Stimulated activated CD8-positive, alpha-beta memory T cell treated with anti-CD3 and anti-CD28 coated beads, Interleukin-7, amount 100 ng/mL, for 4 hours (primary cell): ENCODE measurements around the gene RAB30.

Experiments
- DNase-seq, 2 donors: peaks; one replicate each; pipeline ENCODE4 v3.0.0-alpha.2; 2020; ENCODE audit warnings: low read depth in 2 of 2

Gene RAB30

DNA sequence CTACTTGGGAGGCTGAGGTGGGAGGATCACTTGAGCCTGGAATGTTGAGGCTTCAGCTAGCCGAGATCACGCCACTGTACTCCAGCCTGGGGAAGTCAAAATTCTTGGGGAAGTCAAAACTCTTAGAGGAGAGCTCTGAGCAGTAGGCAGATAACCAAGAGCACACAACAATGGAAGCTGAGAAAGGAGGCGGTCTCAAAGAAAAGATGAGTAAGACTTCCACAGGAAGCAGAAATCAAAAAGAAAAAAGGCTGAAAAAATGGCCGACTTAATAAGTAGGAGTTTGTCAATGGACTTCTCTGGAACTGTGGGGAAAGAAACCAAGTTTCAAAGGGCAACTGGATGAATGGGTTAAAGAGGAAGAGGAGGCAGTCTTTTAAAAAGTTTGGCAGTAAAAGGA is 32.1 kb downstream of the RAB30 start:
- DNase-seq, result no peak

DNA sequence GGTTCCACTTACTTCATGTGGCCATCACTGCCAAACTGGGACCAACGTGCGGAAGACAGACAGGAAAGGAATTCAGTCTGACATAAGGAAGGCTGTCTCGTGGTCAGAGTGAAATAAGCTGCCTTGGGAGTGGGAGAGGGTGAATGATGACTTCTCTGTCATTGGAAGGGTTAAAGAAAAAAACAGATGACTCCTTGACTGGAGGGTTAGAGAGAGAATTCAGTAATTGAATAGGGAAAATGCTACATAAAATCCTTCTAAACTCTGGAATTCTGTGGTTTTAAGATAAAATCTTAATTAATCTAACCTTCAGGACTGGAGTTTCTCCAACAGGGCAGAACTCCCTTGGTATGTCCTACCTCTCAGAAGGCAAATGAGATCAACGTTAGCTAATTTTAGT is 33.8 kb downstream of the RAB30 start:
- DNase-seq, result no peak

DNA sequence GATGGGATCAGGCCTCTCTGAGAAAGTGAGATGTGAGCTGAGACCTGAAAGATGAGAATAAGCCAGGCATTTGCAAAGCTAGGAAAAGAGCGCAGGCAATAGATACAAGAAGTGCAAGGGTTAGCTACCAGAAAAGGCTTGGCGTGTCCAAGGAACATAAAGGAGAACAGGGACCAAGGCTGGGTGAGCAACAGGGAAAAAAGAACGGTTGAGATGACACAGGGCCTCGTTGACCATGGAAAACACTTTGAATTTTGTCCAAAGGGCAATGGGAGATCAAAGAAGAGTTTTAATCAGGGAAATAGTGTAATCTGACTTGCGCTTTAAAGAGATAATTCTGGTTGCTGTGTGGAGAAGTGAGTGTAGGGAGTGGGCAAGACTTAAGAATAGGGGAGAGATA is 35.0 kb downstream of the RAB30 start:
- DNase-seq, result no peak

DNA sequence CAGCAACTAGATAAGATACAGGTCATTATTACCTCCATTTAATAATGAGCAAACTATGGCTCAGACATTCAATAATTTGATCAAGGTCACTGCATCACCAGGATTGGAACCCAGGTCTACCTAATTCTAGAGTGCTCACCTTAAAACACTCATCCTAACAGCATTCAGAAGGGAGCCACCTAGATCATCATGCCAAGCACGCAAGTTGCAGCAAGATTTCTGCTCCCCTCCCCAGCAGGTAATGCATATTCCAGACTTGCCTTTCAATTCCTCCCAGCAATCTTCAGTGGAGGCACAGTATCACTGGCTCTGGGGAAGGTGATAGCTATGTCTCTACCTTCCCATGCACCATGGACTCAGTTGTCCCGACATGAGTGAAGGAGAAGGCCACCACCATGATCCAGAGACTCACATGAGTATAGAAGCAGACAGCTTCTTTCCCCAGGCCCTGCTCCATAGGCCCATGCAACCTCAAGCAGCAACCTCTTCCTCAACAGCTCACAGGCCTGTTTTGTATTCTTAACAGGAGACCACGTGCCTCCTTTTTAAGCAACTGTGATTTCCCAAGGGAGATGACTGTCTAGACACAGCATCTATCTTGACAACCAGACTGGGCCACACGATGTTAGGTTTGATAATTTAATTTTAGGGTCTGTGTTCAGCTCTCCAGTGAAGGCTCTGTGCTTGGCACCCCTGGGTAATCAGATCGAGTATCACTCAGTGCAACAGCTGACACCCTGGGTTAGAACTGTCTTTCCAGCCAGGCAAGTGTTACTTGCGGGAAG is 36.4 kb downstream of the RAB30 start:
- DNase-seq, result no peak

DNA sequence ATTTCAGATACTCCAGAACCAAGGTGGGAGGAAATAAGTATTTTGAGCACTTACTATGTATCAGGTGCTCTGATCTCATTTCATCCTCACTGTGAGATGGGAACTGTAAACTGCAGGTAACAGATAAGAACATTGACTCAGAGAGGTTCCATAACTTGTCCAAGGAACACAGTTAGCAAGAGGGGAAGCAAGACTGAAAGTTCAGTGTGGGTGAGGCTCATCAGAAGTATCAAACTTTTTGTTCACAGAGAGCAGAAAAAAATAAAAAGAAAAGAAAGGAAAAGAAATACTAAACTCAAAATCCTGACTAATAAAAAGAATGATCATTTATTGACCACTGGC is 37.1 kb downstream of the RAB30 start:
- no peak for DNase-seq

DNA sequence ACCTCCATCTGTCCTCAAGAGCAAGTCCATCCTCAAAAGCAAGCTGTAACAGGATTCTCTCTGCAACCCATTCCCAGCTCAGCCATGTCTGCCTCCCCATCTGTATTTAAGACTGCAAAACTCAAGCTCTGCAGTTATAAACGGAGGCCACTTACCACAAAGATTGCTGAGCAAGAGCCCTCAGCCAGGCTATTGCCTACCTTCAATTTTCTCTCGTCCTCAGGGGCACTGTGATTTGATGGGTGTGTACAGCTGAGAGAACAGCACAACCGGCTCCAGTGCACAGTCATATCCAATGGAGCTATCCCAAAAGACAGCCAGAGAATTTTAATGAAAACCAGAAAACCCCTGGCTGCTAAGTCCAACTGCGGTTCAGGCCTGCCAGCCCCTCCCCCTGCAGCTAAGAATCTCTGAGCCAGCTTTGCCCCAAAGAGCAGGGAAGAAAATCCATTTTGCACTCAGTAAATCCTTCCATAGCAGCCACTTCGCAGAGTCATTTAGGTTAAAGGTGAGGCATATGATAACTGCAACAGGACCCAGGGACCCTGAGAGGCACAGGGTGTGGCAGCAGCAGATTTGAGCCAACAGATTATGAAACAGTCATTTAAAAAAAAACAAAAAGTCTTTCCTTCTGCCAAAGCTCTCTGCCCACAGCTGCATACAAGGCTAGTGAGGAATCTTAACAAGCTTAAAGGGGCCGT is 37.6 kb downstream of the RAB30 start:
- DNase-seq, result no peak

DNA sequence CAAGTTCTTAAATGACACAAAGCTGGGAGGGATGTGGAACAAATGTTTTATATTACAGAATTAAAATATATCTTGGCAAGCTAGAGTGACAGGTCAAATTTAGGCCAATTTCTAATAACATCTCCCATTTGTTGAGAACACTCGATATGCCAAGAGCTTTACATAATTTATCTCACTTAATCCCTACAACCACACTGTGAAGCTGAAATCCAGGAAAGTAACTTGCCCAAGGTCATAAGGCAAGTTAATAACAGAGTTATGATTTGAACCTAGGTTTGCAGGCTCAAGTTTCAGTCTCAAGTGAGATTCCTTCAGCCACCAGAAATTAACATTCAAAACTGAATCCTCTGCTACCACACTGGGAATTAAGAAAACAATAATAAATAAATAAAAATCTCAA is 38.3 kb downstream of the RAB30 start:
- DNase-seq, result no peak

DNA sequence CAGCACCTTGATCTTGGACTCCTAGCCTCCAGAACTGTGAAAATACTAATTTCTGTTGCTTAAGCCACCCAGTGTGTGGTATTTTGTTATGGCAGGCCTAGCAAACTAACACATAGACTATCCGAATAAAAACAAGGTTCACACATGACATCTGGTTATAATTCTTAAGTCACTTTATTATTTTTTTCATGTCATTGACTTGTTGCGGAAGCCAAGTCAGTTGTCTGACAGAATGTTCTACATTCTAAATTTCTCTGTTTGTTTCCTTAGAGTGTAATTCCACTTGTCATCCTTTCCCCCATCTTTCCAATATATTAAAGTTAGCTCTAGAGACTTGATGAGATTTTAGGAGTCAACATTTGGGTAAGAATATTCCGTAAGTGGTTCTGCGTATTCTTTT is 40.6 kb downstream of the RAB30 start:
- no peak for DNase-seq

DNA sequence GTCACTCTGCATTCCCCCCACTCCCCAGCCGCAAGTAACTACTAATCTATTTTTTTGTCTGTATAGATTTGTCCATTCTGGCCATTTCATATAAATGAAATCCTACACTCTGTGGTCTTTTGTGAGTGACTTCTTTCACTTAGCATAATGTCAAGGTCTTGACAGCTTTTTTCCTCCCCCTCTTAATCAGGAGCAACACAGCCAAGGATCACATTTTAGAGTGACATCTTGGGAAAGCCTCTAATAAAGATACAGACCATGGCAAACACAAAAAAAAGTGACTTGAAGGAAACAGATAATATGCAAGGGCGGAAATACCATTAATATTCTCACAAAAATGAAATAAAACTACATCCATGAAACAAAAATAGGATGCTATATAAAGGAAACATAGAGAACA is 43.9 kb downstream of the RAB30 start:
- no peak for DNase-seq

DNA sequence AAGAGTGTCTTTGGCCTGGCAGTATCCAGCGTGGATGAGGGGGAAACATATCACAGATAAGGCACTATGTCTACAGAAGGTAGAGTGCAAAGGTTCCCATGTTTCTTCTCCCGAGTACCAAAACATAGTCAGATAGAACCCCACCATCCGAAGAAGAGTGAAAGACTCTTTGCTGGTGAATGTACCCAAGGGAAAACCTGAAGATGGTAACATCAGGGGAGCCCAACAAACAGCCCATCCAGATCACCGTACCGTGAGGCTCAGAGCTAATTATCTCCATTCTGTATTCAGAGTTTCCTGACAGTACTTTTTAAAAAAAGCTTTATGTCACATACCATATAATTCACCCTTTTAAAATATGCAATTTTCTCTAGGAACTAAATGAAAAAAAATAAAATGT is 44.4 kb downstream of the RAB30 start:
- DNase-seq, result no peak

DNA sequence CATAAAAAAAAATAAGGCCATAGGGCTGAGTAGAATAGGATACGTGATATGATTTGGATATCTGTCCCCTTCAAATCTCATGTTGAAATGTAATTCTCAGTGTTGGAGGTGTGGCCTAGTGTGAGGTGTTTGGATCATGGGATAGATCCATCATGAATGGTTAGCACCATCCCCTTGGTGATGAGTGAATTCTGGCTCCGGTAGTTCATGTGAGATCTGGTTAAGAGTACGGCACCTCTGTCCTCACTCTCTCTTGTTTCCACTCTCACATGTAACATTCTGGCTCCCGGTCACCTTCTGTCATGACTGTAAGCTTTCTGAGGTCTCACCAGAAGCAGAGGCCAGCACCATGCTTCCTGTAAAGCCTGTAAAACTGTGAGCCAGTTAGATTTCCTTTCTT is 45.5 kb downstream of the RAB30 start:
- no peak for DNase-seq

DNA sequence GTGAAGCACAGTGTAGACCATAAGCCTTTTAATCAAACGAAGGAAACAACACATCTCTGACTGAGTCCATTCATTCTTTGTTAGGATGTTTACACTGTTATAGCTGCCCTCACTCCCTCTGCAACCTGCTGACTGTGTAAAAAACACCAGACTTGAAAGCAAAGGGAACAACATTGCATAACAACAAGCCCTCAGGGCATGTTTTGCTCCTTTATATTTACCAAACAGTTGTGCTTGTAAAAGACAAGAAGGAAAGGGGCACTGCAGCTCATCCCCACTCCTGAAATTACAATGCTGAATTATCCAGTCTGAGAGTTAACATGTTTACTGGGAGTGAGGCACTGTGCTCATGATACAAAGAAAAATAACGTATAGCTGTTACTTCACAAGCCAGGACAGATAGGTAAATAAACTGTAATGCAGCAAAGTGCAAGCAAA is 46.4 kb downstream of the RAB30 start:
- DNase-seq, result no peak

DNA sequence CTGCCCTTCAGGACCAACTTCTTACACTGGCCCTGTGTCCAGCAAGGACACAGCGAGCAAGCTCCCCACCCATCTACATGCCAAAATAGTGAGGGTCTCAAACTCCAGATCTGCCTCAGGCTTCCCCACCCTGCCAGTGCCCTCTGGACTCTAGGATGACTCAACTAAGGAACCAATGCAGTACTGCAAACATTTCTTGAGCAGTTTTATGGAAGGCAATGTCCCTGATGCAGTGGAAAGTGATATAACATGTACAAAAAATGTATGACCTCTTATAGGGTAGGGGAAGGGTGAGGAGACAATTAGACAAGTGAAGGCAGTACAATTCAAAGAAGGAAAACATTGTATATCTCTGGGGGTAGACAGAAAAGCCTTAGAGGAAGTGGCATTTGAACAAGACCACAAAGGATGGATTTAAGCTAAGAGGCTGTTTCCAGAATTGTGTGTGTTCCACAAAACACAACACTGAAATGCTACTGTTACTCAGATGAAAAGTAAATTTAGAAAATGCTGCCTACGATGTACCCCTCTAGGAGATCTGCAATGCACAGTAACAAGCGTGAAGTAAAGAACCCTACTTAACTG is 47.3 kb downstream of the RAB30 start:
- DNase-seq, result no peak

DNA sequence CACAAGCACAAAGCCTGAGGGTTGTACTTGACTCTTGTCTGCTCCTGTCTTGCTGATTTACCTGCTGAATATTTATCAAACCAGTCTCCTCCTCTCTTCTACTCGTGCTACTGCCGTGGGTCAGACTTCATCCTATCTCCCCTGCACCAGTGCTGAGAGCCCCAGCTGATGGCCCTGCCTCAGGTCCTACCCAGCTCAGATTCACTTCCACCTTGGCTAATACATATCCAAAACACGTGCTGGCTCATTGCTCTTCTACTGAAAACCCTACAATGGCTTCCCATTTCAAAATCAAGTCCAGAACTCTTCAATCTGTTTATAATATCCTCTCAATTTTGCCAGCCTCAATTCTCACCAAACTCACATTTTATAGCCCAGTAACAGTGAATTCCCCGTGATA is 48.3 kb downstream of the RAB30 start:
- no peak for DNase-seq

DNA sequence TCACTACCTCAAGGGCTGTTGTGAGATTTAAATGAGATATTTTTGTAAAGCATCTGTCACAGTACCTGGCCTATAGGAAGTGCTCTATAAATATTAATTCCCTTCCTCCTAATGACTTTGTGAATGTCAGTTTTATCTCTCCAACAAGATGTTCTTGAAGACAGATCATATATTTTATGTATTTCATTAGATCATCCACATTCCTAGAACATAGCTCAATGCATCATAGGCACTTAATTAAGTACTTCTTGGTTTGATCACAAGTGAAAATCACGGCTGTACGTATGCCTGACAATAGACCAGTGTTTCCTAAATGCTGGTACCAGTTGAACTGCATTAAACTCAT is 49.9 kb downstream of the RAB30 start:
- DNase-seq, result no peak

DNA sequence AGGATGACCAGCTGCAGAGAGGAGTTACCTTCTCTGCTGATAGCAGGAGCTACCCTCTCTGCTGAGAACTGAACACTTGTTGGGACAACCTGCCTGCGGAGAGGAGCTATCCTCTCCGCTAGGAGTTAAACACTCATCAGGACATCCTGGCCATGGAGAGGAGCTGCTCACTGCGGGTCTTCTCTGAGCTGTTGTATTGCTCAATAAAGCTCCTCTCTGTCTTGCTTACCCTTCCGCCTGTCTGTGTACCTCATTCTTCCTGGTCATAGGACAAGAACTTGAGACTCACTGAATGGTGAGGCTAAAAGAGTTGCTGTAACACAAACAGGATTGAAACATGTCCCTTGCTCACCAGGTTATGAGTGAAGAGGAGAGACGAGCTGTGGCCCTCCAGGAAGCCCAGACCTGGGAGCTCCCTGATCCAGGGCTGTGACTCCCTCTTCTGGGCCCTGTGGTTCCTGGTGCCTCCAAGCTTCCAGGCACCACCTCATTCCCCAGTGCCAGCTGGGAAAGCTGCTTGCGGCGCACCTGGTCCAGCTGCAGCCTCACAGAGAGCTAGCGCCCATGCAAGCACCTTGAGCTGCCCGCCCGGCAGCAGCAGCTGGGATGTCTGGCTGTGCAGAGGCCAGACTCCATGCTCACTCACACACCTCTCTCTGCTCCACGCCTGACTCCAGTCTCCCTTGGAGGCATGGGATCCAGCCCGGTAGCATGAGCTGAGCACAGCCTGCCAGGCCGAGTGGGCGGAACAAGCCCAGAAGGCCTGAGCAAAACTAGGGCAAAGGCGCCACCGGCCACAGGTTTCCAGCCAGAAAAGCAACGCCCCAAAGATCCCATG is 50.5 kb downstream of the RAB30 start:
- DNase-seq, result no peak

DNA sequence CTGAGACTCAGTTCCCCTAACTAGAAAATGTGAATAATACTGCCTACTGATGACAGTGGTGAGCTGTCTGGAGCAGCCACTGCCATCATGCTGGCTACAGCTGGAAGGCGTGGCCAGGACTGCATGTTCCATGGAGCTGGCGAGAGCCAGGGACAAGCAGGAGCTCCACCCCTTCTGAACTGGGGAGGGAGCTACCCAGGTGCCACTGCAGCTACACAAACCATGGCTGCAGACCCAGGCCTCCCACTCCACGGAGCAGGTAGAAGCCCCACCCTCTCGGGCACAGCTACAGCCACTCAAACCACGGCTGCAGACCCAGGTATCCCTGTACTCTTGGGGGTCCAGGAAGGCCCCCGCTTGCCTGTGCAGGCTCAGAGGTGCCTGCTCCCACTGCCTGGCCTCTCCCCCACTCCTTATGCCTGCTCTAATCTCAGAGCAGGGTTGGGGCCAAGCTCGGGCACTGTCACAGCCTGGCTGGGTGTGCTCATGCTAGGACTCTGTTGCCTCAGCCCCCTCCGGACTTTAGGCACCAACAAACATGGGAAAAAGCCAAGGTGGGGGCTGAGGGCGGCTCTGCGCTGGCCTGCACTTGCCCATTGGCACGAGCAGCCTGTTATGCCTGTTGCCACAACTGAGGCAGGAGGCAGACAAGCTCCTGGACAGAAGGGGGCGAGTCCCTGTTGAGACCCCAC is 51.7 kb downstream of the RAB30 start:
- DNase-seq, result no peak

DNA sequence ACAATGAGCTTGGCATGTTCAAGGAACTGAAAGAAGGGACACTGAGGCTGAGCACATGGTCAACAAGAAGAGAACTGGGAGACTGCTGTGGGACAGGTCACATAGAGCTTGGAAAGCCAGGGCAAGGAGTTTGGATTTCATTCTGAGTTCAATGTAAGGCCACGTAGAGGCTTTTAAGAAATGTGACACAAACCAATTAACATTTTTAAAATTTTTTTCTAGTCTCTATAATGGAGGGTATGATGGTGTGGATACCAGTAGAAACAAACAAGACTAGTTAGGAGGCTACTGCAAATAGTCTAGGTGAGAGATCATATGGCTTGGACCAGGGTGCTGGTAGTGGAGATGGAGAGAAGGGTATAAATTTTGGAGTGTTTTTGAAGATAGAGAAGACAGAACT is 56.7 kb downstream of the RAB30 start:
- DNase-seq, result no peak

DNA sequence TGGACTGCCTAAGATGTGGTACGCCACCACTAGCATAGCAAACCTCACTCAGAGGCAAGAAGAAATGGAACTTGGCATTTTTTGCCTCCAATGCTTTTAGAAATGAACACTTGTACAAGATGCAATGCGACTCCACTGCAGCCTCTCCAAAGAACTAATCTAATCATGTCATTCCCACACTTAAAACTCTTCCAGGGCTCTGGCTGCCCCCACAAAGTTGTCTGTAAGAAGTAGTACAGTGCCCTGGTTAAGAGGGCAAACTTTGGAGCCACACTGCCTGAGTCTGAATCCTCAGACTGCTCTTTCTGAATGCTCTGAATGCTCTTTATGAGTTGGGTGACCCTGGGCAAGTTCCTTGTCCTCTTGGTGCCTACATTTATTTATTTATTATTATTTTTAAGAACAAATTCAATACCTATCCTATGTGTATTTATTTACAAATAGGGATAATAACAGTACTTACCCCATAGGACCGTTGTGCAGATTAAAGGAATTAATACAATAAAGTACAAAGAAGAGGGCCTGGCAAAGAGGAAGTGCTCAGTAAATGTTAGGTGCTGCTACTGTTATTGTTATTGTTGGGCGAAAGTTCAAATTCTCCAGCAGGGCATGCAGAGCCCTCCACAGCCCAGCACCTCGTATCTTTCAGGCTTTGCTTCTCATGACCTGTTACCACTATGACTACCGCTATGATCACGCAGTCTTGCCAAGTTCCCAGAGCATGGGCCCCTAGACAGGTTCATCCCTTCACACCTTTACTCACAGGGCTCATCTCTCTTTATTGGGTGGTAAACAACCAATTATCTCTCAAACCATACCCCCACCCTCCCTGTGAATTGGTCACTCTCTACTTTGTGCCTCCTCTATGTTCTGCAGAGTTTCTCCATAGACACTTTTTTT is 59.3 kb downstream of the RAB30 start:
- DNase-seq, result no peak

DNA sequence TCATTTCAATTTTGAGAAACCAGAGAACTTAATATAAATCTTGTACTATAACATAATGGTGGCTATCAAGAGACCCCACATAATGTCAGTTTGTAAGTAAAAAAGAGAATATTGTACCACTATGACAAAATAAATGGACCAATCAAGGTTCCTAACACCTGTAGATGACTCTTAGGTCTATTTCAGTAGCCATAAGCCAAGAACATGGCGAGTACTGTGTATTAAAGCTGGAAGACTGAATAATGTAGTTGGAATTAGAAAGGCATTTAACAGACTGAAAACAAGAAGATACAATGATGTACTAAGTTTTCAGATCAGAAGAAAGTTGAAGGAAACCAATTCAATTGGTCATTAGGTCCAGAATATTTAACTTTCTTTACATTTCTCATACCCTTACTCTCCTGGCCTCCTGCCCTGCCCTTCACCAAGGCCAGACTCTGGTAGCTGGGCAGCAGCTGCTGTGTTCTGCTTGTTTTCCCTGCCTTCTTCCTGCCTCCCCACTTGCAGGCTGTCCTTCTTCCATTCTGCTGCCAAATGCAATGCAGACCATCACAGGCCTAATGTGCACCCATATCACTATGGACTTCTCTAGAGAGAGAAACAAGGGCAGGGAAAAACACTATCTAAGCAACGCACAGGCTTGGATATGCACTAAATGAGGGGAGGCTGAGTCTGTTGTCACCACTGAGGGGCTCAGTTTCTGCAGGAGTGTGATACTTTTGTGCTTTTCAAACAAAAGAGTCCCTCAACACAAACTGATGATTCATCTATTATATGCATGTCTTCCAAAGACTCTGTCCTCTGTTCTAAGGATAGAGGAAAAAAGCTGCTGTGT is 60.1 kb downstream of the RAB30 start:
- DNase-seq, result no peak
